ENCODE data around the gene KATNAL1.
"Not testable (repeated sequence)": the region's sequence is repeated elsewhere in the genome, so short reads cannot be mapped to it uniquely, and the experiment has no call there.

The KATNAL1 gene

GRCh38 chr13:30179597-30180276 lies 127.6 kb downstream of the KATNAL1 start:
- no peak for DNase-seq (ENCODE audit: low spot score)
- TF ChIP-seq CTCF (IDR thresholded peaks at IDR 0.05; ENCODE audit: extremely low read depth, missing control alignments) = no peak

- no peak for DNase-seq (ENCODE audit: low spot score)
- no peak for TF ChIP-seq CTCF (IDR thresholded peaks at IDR 0.05; ENCODE audit: extremely low read depth, missing control alignments)
These were observed 128.4 kb downstream of the KATNAL1 start for GRCh38 chr13:30178976-30179375.

GRCh38 chr13:30175166-30175565 lies 132.2 kb downstream of the KATNAL1 start:
- DNase-seq (ENCODE audit: low spot score) = no peak
- TF ChIP-seq CTCF (IDR thresholded peaks at IDR 0.05; ENCODE audit: extremely low read depth, missing control alignments) = no peak

GRCh38 chr13:30174250-30174649 lies 133.1 kb downstream of the KATNAL1 start:
- not testable (repeated sequence) for DNase-seq (ENCODE audit: low spot score)

GRCh38 chr13:30173303-30173610 lies 134.1 kb downstream of the KATNAL1 start:
- DNase-seq (ENCODE audit: low spot score) = no peak
- no peak for TF ChIP-seq CTCF (IDR thresholded peaks at IDR 0.05; ENCODE audit: extremely low read depth, missing control alignments)

GRCh38 chr13:30172593-30173302 lies 134.6 kb downstream of the KATNAL1 start:
- TF ChIP-seq CTCF (IDR thresholded peaks at IDR 0.05; ENCODE audit: extremely low read depth, missing control alignments) = no peak
- no peak for DNase-seq (ENCODE audit: low spot score)

- no peak for TF ChIP-seq CTCF (IDR thresholded peaks at IDR 0.05; ENCODE audit: extremely low read depth, missing control alignments)
- DNase-seq (ENCODE audit: low spot score) = no peak
These were observed 136.8 kb downstream of the KATNAL1 start for GRCh38 chr13:30170569-30170968.

- no peak for DNase-seq (ENCODE audit: low spot score)
- TF ChIP-seq CTCF (IDR thresholded peaks at IDR 0.05; ENCODE audit: extremely low read depth, missing control alignments) = no peak
These were observed 137.9 kb downstream of the KATNAL1 start for GRCh38 chr13:30169442-30169841.
